Keratinocyte (primary cell): ENCODE measurements around the gene SORL1.

Experiments used
- CTCF ChIP-seq, 3 experiments: IDR thresholded peaks in 1 of 3; conservative IDR thresholded peaks in 1 of 3; optimal IDR thresholded peaks in 1 of 3; 2 replicates in 2 of 3; 3 replicates in 1 of 3; pipeline versions ENCODE3 to v1.5.1; 2011; ENCODE audit warnings: low read length in 3 of 3, mild to moderate bottlenecking in 3 of 3, moderate library complexity in 2 of 3, control low read depth in 1 of 3, inconsistent platforms in 1 of 3; ENCODE audit not compliant: insufficient read depth in 2 of 3; ENCODE audit errors: extremely low read depth in 1 of 3
- EZH2 ChIP-seq: IDR thresholded peaks from one replicate; pipeline ENCODE4 v1.6.1; 2012; ENCODE audit warnings: inconsistent platforms, mild to moderate bottlenecking, low read length, moderate library complexity

- TF ChIP-seq CTCF (optimal IDR thresholded peaks at IDR 0.05 in 1 of 3, IDR thresholded peaks at IDR 0.05 in 1 of 3, conservative IDR thresholded peaks at IDR 0.05 in 1 of 3; ENCODE audit: extremely low read depth in 1 of 3, insufficient read depth in 2 of 3, low read length in 3 of 3) = no peak
- no peak for TF ChIP-seq EZH2
Measured at GRCh38 chr11:121543836-121544380, 91.8 kb downstream of the SORL1 start.
